ENCODE data around the gene CALM3. TPM values are rescaled to one million over a fixed set of nuclear protein-coding genes. Genes with fewer than 3 reads are reported as not detected.

Gene CALM3
- total RNA-seq, result 296 and 299 TPM in 2 replicates

DNA sequence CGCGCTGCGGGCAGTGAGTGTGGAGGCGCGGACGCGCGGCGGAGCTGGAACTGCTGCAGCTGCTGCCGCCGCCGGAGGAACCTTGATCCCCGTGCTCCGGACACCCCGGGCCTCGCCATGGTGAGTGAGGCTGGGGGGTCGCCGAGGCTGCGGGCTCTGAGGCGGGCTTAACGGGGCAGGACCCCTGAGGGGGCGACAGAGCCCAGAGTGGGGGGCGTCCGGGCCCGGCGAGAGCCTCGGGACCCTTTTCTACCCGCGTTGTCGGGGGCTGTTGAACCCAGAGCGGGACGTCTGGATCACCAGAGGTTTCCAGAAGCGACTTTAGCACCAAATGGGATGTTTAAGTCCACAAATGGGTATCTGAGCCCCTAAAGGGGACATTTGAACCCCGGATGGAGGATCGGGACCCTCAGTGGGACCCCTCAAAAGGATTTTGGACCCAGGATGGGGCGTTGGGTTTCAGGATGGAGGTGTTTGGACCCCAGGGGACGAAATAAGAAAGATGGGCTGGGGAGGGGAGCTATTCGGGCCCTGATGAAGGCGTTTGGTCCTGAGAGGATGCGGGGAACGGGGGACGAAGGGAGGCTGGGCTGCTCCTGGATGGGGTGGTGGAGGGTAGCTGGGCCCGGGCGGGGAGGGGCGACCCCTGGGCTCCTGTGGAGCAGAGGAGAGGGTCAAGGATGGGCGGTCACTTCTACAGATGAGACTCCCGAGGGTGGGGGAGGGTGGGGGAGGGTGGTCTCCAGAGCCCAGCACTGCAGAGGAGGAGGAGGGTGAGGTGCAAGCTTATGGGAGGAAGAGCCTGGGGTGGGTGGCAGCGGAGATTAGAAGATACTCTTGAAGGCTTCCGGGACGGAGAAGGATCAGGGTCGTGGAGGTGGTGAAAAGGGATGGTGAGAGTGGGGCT is at the start of gene CALM3:
Gene CALM3, plus strand, starts transcription at position 13 of the 907 bp plus-strand sequence. Its CDS starts 105 bp downstream, at position 118.

DNA sequence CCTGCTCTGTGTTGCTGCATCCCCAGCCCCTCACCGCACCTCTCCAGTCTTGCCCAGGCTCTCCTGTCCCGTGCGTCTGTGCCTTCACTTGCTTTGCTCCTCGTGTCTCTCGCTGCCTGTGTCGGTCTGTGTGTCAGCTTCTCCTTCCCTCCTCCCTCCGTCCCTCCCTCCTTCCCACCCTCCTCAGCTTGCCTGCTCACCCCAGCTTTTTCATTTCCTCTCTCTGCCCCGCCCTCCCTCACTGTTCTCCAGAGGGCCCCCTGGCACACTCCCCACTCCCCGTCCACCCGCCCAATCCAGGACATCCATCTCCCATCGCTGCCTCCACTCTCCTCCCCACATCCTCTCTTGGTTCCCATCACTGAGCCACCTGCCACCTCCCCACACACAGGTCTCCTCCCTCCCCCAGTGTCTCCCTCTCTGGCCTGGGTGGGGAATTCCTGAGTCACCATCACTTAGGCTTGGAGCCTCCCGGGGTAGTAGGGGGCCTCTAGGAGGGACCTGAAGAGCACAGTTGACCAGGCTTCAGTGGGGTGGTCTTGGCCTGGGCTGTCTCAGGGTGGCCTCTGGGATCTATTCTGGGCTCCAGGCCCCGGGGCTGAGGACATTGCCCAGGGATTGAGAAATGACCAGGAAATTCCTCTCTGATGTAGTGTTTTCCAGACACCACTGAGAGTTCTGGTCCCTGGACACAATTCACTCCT is 24.0 kb downstream of the CALM3 start, which contains the start of gene PTGIR:
Gene PTGIR, minus strand, starts transcription at position 132 of the 704 bp plus-strand sequence. CDS start 864 bp downstream, outside the sequence.

DNA sequence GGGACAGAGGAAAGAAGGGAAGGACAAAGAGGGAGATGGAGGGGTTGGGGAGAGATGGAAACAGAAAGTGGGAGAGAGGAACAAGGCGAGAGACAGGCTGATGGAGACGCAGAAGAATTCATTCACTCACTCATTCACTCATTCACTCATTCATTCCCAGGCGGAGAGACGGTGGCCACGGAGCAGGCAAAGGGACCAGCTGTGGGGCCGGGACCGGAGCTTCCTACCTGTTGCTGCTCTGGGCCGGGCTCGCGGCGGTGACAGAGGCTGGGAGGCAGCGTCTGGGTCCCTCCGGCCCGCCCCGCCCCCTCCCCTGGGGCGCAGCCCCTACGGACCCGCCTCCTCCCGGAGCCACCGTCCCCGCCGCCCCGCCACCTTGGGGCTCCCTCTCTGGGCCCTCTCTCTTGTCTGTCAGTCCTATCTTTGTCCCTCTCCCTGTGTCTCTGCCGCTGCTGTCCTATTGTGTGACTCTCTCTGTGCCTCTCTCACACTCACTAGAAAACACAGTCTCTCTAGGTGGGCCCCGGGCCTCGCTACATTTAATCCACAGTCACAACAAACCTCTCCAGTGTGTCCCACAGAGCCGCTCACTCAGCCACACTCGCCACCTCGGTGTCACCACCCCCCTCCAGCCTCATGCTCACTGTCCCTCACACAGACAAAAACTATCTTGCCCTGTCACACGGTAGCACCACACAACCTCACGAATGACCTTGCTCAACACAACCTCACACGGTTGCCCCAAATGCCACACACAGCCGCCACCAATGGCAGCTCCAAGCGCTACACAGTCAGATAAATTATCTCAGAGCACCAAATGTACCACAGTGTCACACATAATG is 35.0 kb downstream of the CALM3 start, which contains the start of gene GNG8:
Gene GNG8, minus strand, starts transcription at position 283 of the 842 bp plus-strand sequence. CDS start 1,520 bp downstream, outside the sequence.

Other genes with a start within 250 kb of the CALM3 start
- 0.60 and 0.69 TPM in 2 replicates for gene CCDC8, start 187.8 kb upstream of the CALM3 start, total RNA-seq
- gene PNMA8C, start 172.4 kb upstream of the CALM3 start, total RNA-seq, result not detected in 2 replicates
- 0.80 and 0.84 TPM in 2 replicates for gene PNMA8A, start 129.8 kb upstream of the CALM3 start, total RNA-seq
- 0.05 and 0.13 TPM in 2 replicates for gene PNMA8B, start 105.5 kb upstream of the CALM3 start, total RNA-seq
- gene PTGIR, start 23.8 kb downstream of the CALM3 start, total RNA-seq, result 0.67 and 2.7 TPM in 2 replicates
- gene GNG8, start 34.9 kb downstream of the CALM3 start, total RNA-seq, result not detected in 2 replicates
- 0.20 and 0.33 TPM in 2 replicates for gene DACT3, start 59.9 kb downstream of the CALM3 start, total RNA-seq
- 48.8 and 53.1 TPM in 2 replicates for gene PRKD2, start 115.8 kb downstream of the CALM3 start, total RNA-seq
- 23.0 and 24.8 TPM in 2 replicates for gene FKRP, start 144.7 kb downstream of the CALM3 start, total RNA-seq
- gene STRN4, start 145.1 kb downstream of the CALM3 start, total RNA-seq, result 68.0 and 78.3 TPM in 2 replicates
- 98.3 and 101 TPM in 2 replicates for gene SLC1A5, start 187.3 kb downstream of the CALM3 start, total RNA-seq
- gene AP2S1, start 249.5 kb downstream of the CALM3 start, total RNA-seq, result 277 and 285 TPM in 2 replicates